ENCODE results near the gene C2orf49.

Gene C2orf49

GRCh38 chr2:105339414-105339813 is 2.1 kb downstream of the C2orf49 start:
- no peak for DNase-seq (ENCODE audit: low read depth in 1 of 2, low spot score in 1 of 2)
- Histone ChIP-seq H3K27me3 (ENCODE audit: insufficient read depth, poor library complexity, severe bottlenecking) (no peaks in the 10 kb centered on the region), H3K4me3 (replicated peaks; ENCODE audit: insufficient read depth, low read length) (no peak overlapping the region), H3K27ac (replicated peaks) (no peak overlapping the region)
- TF ChIP-seq REST (IDR thresholded peaks at IDR 0.05; ENCODE audit: insufficient replicate concordance, low read depth), result no peak
- no peak for TF ChIP-seq CTCF (IDR thresholded peaks at IDR 0.05; ENCODE audit: insufficient read depth, low read length)
- no peak for TF ChIP-seq SPI1 (IDR thresholded peaks at IDR 0.05; ENCODE audit: borderline replicate concordance, low read depth)
- no peak for TF ChIP-seq POLR2AphosphoS5 (IDR thresholded peaks at IDR 0.05; ENCODE audit: low read depth)
- no peak for TF ChIP-seq GABPA (IDR thresholded peaks at IDR 0.05; ENCODE audit: low read depth)

GRCh38 chr2:105344704-105345345 is 7.5 kb downstream of the C2orf49 start:
- TF ChIP-seq CTCF (IDR thresholded peaks at IDR 0.05; ENCODE audit: insufficient read depth, low read length) (no peak), GABPA (IDR thresholded peaks at IDR 0.05; ENCODE audit: low read depth) (no peak)
- DNase-seq (ENCODE audit: low read depth in 1 of 2, low spot score in 1 of 2), result no peak

GRCh38 chr2:105357122-105357521 is 19.8 kb downstream of the C2orf49 start:
- Histone ChIP-seq H3K4me3 (replicated peaks; ENCODE audit: insufficient read depth, low read length) (no peak overlapping the region), H3K27me3 (ENCODE audit: insufficient read depth, poor library complexity, severe bottlenecking) (no peaks in the 10 kb centered on the region), H3K27ac (replicated peaks) (no peak overlapping the region)
- no peak for DNase-seq (ENCODE audit: low read depth in 1 of 2, low spot score in 1 of 2)
- no peak for TF ChIP-seq SPI1 (IDR thresholded peaks at IDR 0.05; ENCODE audit: borderline replicate concordance, low read depth)
- TF ChIP-seq GABPA (IDR thresholded peaks at IDR 0.05; ENCODE audit: low read depth), result no peak
- TF ChIP-seq CTCF (IDR thresholded peaks at IDR 0.05; ENCODE audit: insufficient read depth, low read length), result no peak
- no peak for TF ChIP-seq REST (IDR thresholded peaks at IDR 0.05; ENCODE audit: insufficient replicate concordance, low read depth)

More at GRCh38 chr2:105344704-105345345, 7.5 kb downstream of the C2orf49 start:
- no peak overlapping the region for H3K27ac ChIP-seq (replicated peaks)
- H3K4me3 ChIP-seq (replicated peaks; ENCODE audit: insufficient read depth, low read length), result no peak overlapping the region
- H3K27me3 ChIP-seq (ENCODE audit: insufficient read depth, poor library complexity, severe bottlenecking), result no peaks in the 10 kb centered on the region

- DNase-seq (ENCODE audit: low read depth in 1 of 2, low spot score in 1 of 2), result no peak
- no peaks in the 10 kb centered on the region for H3K27me3 ChIP-seq (ENCODE audit: insufficient read depth, poor library complexity, severe bottlenecking)
- no peak for TF ChIP-seq GABPA (IDR thresholded peaks at IDR 0.05; ENCODE audit: low read depth)
- TF ChIP-seq SPI1 (IDR thresholded peaks at IDR 0.05; ENCODE audit: borderline replicate concordance, low read depth), result no peak
- no peak for TF ChIP-seq CTCF (IDR thresholded peaks at IDR 0.05; ENCODE audit: insufficient read depth, low read length)
- TF ChIP-seq REST (IDR thresholded peaks at IDR 0.05; ENCODE audit: insufficient replicate concordance, low read depth), result no peak
- no peak for TF ChIP-seq POLR2AphosphoS5 (IDR thresholded peaks at IDR 0.05; ENCODE audit: low read depth)
- H3K27ac ChIP-seq (replicated peaks), result no peak overlapping the region
- H3K4me3 ChIP-seq (replicated peaks; ENCODE audit: insufficient read depth, low read length), result no peak overlapping the region
Observed at GRCh38 chr2:105358593-105358992, 21.3 kb downstream of the C2orf49 start.

All from HL-60 (cell line).